Activated T-cell treated with anti-CD3 and anti-CD28 coated beads, Interleukin-2, amount 50 U/mL, for 24 hours (primary cell): ENCODE data around the gene XXYLT1.

Experiments
- DNase-seq: peaks from one replicate; pipeline ENCODE4 v3.0.0-alpha.2; 2020
- H3K27ac Mint-ChIP-seq: 2 replicates; pipeline ENCODE4 v1.8.0; 2020; ENCODE audit warnings: mild to moderate bottlenecking, mixed read lengths
- H3K27me3 Mint-ChIP-seq: 2 replicates; pipeline ENCODE4 v1.8.0; 2020; ENCODE audit warnings: mixed read lengths
- H3K36me3 Mint-ChIP-seq: 2 replicates; pipeline ENCODE4 v1.8.0; 2020; ENCODE audit warnings: low read depth, mixed read lengths
- H3K4me1 Mint-ChIP-seq: 2 replicates; pipeline ENCODE4 v1.8.0; 2020; ENCODE audit warnings: low read depth, mixed read lengths
- H3K4me3 Mint-ChIP-seq: 2 replicates; pipeline ENCODE4 v1.8.0; 2020; ENCODE audit warnings: mild to moderate bottlenecking, moderate library complexity, mixed read lengths
- H3K9me3 Mint-ChIP-seq: 2 replicates; pipeline ENCODE4 v1.8.0; 2020; ENCODE audit warnings: mixed read lengths

Gene XXYLT1

DNA sequence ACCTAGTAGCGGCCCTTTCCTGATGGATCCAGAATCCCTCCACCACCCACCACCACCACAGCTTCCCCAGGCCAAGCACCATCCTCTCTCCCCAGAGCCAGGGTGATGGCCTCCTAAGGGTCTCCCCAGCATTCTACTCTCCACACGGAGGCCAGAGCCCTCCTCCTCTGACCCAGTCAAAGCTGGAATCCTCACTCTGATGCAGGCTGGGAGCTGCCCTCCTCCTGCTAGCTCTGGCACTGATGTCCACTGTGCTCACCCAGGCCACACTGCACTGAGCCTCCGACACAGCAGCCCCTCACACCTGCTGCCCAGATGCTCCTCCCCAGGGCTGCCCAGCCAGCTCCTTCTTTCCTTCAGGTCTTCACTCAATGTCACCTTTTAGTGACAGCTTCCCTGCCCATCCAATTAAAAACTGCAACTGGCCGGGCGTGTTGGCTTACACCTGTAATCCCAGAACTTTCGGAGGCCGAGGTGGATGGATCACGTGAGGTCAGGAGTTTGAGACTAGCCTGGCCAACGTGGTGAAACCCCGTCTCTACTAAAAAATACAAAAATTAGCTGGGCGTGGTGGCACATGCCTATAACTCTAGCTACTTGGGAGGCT is 21.0 kb downstream of the XXYLT1 start:
- no peak overlapping the region for H3K4me3 Mint-ChIP-seq
- H3K36me3 Mint-ChIP-seq, result peaks cover 16% of the 10 kb centered on the region
- no peak overlapping the region for H3K27ac Mint-ChIP-seq
- no peaks in the 10 kb centered on the region for H3K27me3 Mint-ChIP-seq
- H3K4me1 Mint-ChIP-seq, result peaks cover 38% of the 10 kb centered on the region
- peak; percentile 22 for DNase-seq
- H3K9me3 Mint-ChIP-seq, result no peaks in the 10 kb centered on the region

DNA sequence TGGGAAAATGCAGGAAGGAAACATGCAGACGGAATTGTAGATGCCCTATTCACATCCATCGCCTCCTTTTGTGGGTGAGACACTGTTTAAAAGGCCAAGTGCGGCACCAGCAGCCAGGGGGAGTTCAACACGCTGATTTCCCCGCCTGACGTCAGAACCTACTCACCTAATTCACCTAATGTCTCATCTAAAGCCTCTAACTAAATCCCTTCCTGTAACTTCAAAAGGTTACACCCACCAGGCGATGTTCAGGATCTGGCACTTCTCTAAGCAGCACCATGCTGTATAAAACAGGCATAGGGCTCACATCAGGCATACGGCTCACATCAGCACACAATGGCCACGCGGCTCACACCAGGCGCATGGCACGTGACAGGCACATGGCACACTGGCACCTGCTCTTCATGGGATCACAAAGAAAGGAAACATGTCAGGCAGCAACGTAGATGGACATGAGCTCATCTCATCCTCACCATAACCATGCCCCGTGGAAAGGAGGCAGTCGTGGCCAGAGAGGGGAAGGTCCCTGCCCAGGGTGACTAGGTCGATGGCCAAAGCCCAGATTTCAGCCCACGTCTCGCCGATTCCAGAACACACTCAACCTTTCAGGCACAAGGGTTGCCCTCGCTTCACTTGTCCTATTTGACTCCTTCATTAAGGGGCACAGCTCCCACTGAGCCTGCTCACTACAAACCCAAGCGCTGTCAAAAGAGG is 21.7 kb downstream of the XXYLT1 start:
- Mint-ChIP-seq H3K36me3 (peaks cover 16% of the 10 kb centered on the region), H3K4me1 (peaks cover 38% of the 10 kb centered on the region), H3K4me3 (no peak overlapping the region), H3K27me3 (no peaks in the 10 kb centered on the region), H3K9me3 (no peaks in the 10 kb centered on the region), H3K27ac (no peak overlapping the region)
- peak; percentile 22 for DNase-seq

- Mint-ChIP-seq H3K27ac (no peak overlapping the region), H3K27me3 (no peaks in the 10 kb centered on the region), H3K4me1 (peaks cover 40% of the 10 kb centered on the region), H3K4me3 (no peak overlapping the region), H3K36me3 (peaks cover 16% of the 10 kb centered on the region), H3K9me3 (no peaks in the 10 kb centered on the region)
- no peak for DNase-seq
Measured at GRCh38 chr3:195248281-195248680, 22.7 kb downstream of the XXYLT1 start.

DNA sequence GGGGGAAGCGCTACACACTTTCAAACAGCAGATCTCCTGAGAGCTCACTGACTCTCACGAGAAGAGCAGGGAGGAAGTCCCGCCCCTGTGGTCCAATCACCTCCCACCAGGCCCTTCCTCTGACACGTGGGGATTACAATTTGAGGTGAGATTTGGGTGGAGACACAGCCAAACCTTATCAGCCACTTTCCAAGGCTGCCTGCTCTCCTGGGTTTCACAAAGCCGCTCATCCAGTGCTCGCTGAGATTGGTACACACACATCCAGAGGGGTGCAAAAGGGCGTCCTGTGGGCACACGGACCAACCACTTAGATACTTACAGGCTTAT is 23.1 kb downstream of the XXYLT1 start:
- peak; percentile 31 for DNase-seq
- H3K27me3 Mint-ChIP-seq, result no peaks in the 10 kb centered on the region
- no peaks in the 10 kb centered on the region for H3K9me3 Mint-ChIP-seq
- no peak overlapping the region for H3K27ac Mint-ChIP-seq
- peaks cover 37% of the 10 kb centered on the region for H3K4me1 Mint-ChIP-seq
- H3K4me3 Mint-ChIP-seq, result no peak overlapping the region
- H3K36me3 Mint-ChIP-seq, result peaks cover 16% of the 10 kb centered on the region

GRCh38 chr3:195247086-195247862 is 23.7 kb downstream of the XXYLT1 start:
- Mint-ChIP-seq H3K4me1 (peaks cover 31% of the 10 kb centered on the region), H3K27me3 (no peaks in the 10 kb centered on the region), H3K27ac (no peak overlapping the region), H3K9me3 (no peaks in the 10 kb centered on the region), H3K4me3 (no peak overlapping the region), H3K36me3 (peaks cover 16% of the 10 kb centered on the region)
- no peak for DNase-seq

DNA sequence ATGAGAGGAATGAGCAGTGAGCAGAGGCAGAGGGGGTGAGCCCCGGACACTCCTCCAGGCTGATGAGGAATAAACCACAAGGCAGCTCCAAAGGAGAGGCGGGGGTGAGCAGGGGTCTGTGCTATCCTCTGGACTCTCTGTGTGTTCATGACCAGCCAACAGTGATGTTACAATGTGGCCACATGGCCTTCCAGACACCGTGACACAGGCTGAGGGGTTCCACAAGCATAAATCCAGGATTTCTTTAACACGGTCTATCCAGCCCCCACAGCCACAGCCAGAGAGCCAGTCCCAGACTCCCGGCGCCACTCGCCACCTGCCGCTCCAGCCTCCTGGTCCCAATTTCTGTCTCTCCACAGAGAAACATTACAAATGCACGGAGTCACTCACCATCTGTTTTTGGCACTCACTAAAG is 24.4 kb downstream of the XXYLT1 start:
- peaks cover 26% of the 10 kb centered on the region for H3K4me1 Mint-ChIP-seq
- no peak for DNase-seq
- H3K9me3 Mint-ChIP-seq, result no peaks in the 10 kb centered on the region
- no peak overlapping the region for H3K27ac Mint-ChIP-seq
- H3K4me3 Mint-ChIP-seq, result no peak overlapping the region
- H3K36me3 Mint-ChIP-seq, result peaks cover 16% of the 10 kb centered on the region
- no peaks in the 10 kb centered on the region for H3K27me3 Mint-ChIP-seq

DNA sequence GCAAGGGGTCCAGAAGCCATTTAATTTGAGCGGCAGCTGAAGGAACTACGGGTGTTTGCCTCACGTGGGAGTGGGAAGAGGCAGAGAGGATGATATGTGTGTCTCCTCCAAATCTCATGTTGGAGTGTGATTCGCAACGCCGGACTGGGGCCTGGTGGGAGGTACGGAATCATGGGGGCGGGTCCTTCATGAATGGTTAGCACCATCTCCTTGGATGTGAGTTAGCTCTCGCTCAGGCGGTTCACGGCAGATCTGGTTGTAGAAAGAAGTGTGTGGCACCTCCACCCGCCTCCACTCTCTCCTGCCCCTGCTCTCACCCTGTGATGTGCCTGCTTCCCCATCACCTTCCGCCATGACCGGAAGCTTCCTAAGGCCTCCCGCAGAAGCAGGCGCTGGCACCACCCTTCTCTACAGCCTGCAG is 25.4 kb downstream of the XXYLT1 start:
- Mint-ChIP-seq H3K4me1 (peaks cover 16% of the 10 kb centered on the region), H3K9me3 (no peaks in the 10 kb centered on the region), H3K27me3 (no peaks in the 10 kb centered on the region), H3K4me3 (no peak overlapping the region), H3K36me3 (peaks cover 16% of the 10 kb centered on the region), H3K27ac (no peak overlapping the region)
- peak; percentile 19 for DNase-seq

GRCh38 chr3:195241592-195242355 is 29.2 kb downstream of the XXYLT1 start:
- Mint-ChIP-seq H3K4me3 (no peak overlapping the region), H3K4me1 (peaks cover 2% of the 10 kb centered on the region), H3K9me3 (no peaks in the 10 kb centered on the region), H3K27me3 (no peaks in the 10 kb centered on the region), H3K36me3 (peaks cover 16% of the 10 kb centered on the region), H3K27ac (no peak overlapping the region)
- peak; percentile 18 for DNase-seq

DNA sequence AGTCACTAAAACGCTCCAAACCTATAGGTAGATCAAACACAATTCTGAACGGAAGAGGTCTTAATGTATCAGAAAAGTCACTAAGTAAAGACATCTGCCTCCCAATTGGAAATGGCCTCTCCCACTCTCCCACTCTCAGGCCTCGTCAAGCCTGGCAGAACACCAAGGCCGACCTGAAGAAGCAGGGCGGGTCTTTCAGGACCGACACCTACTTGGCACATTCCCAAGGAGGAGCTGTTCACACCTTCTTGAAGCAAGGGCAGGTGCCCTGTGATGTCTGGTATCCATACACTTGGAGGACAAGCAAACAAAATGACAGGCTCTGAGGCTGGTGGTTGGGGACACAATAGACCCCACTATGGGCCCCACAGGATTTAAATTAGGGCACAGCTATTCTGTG is 30.0 kb downstream of the XXYLT1 start:
- no peaks in the 10 kb centered on the region for H3K9me3 Mint-ChIP-seq
- H3K4me3 Mint-ChIP-seq, result no peak overlapping the region
- H3K27me3 Mint-ChIP-seq, result no peaks in the 10 kb centered on the region
- peak; percentile 16 for DNase-seq
- peaks cover 14% of the 10 kb centered on the region for H3K36me3 Mint-ChIP-seq
- no peak overlapping the region for H3K27ac Mint-ChIP-seq
- H3K4me1 Mint-ChIP-seq, result peaks cover 2% of the 10 kb centered on the region

DNA sequence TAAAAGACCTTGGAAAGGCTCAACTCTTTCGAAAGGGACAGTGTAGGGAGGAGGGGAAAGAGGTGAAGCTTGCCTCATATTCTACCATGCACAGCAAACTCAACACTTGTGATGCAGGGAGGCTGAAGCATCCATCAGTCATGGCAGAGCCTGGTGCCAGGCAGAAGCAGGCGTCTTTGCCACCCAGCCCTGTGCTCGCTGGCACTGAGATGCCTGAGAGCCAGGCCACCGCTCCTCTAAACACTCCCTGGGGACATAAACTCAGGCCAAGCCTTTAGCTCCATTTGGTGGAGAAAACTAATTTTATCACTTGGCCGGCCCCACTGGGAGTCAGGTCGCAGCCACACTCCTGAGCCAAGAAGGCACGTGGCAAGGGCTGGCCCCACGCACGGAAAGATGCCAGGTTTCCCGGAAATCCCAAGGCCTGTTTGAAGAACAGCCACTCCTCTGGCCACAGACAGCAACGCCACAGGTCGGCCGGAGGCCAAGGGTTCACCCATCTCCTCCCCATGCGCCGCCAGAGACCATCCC is 30.7 kb downstream of the XXYLT1 start:
- DNase-seq, result peak; percentile 16
- H3K27ac Mint-ChIP-seq, result no peak overlapping the region
- no peaks in the 10 kb centered on the region for H3K9me3 Mint-ChIP-seq
- H3K4me3 Mint-ChIP-seq, result no peak overlapping the region
- H3K27me3 Mint-ChIP-seq, result no peaks in the 10 kb centered on the region
- H3K36me3 Mint-ChIP-seq, result peaks cover 8% of the 10 kb centered on the region
- H3K4me1 Mint-ChIP-seq, result peaks cover 2% of the 10 kb centered on the region

- DNase-seq, result no peak
- Mint-ChIP-seq H3K4me1 (peaks cover 2% of the 10 kb centered on the region), H3K9me3 (no peaks in the 10 kb centered on the region), H3K27me3 (no peaks in the 10 kb centered on the region), H3K4me3 (no peak overlapping the region), H3K36me3 (peaks cover 8% of the 10 kb centered on the region), H3K27ac (no peak overlapping the region)
Measured at GRCh38 chr3:195239121-195239520, 31.8 kb downstream of the XXYLT1 start.

DNA sequence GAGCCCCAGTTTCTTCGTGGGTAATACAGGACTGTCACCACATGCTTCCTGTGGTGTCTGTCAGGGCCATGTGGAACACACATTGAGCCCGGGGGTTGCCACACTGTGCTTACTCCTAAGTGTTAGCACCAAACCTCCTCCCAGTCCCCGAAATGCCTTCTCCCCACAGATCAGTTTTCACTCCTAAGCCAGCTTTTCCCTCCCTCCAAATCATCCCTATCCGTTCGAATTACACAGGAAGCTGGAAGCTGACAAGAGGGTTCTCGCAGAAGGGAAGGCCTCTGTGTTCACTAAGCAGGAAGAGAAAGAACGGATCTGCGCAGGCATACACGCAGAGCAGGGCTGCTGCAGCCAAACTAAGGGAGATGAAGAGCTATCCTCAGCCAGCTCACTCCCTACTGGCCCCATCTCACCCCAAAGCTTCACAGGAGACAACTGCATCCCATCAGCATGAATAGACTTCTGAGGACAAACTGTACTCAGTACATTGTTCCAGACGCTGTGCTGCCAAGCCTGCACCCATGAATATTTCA is 32.3 kb downstream of the XXYLT1 start:
- no peak overlapping the region for H3K27ac Mint-ChIP-seq
- no peaks in the 10 kb centered on the region for H3K27me3 Mint-ChIP-seq
- peaks cover 8% of the 10 kb centered on the region for H3K36me3 Mint-ChIP-seq
- peak; percentile 21 for DNase-seq
- H3K4me3 Mint-ChIP-seq, result no peak overlapping the region
- H3K4me1 Mint-ChIP-seq, result no peaks in the 10 kb centered on the region
- H3K9me3 Mint-ChIP-seq, result no peaks in the 10 kb centered on the region

DNA sequence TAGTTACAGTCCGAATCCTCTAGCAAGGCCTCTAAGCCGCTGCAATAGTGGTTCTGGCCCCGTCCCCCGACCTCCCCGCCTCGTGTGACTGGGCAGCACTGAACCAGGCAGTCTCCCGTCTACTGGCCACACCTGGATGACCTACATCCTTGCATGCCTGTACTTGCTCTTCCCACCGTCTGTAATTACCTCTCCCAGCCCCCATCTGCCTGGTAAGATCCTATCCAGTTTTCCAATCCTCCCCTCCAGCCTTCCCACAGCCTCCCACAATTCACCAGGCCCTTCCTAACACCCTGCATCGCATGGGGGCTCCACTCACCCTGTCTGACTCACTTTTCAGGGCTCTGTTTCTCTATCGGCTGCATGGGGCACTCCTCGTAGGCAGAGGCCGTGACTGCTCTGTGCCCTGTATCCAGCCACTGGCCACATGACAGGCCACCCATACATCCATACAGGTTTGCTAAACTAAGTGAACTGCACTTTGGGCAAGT is 32.8 kb downstream of the XXYLT1 start:
- H3K4me1 Mint-ChIP-seq, result no peaks in the 10 kb centered on the region
- no peak overlapping the region for H3K27ac Mint-ChIP-seq
- H3K27me3 Mint-ChIP-seq, result no peaks in the 10 kb centered on the region
- peak; percentile 5 for DNase-seq
- H3K36me3 Mint-ChIP-seq, result peaks cover 8% of the 10 kb centered on the region
- peaks cover 2% of the 10 kb centered on the region for H3K9me3 Mint-ChIP-seq
- no peak overlapping the region for H3K4me3 Mint-ChIP-seq
